Suprapubic skin (tissue), 4 donors: Measurements from ENCODE around the gene TGOLN2. TPM values are rescaled to one million over a fixed set of nuclear protein-coding genes. Genes with fewer than 3 reads are reported as not detected.
"Not testable (repeated sequence)": the region's sequence is repeated elsewhere in the genome, so short reads cannot be mapped to it uniquely, and the experiment has no call there.

Experiments used
- DNase-seq, 2 donors: peaks; one replicate each; pipeline ENCODE4 v3.0.0-alpha.2; 2019; ENCODE audit warnings: low spot score in 2 of 2
- H3K27ac ChIP-seq: fragments of 200-600 bp; sonication (generic); one replicate; pipeline ENCODE4 v1.5.1; 2019
- H3K27me3 ChIP-seq: fragments of 200-600 bp; sonication (generic); one replicate; pipeline ENCODE4 v1.5.1; 2019
- H3K36me3 ChIP-seq: fragments of 200-600 bp; sonication (generic); one replicate; pipeline ENCODE4 v1.5.1; 2019
- H3K4me1 ChIP-seq: fragments of 200-600 bp; sonication (generic); one replicate; pipeline ENCODE4 v1.5.1; 2019
- H3K4me3 ChIP-seq: fragments of 200-600 bp; sonication (generic); one replicate; pipeline ENCODE4 v1.5.1; 2019; ENCODE audit warnings: mild to moderate bottlenecking
- H3K9me3 ChIP-seq: fragments of 200-600 bp; sonication (generic); one replicate; pipeline ENCODE4 v1.5.1; 2019
- EP300 ChIP-seq: sonication (generic); formaldehyde crosslinking; IDR thresholded peaks from one replicate; pipeline ENCODE4 v1.6.1; 2017; ENCODE audit warnings: antibody characterized with exemption
- POLR2A ChIP-seq, 2 donors: fragments of 450-650 bp; IDR thresholded peaks; one replicate each; pipeline ENCODE4 v1.6.1; 2017; ENCODE audit warnings: antibody characterized with exemption in 2 of 2, mild to moderate bottlenecking in 2 of 2, moderate library complexity in 2 of 2
- POLR2AphosphoS5 ChIP-seq, 3 donors: sonication (generic); formaldehyde crosslinking; IDR thresholded peaks; one replicate each; pipeline ENCODE4 v1.6.1; 2017; ENCODE audit warnings: antibody characterized with exemption in 3 of 3
- WGBS: methylation state at CpG from one replicate; pipeline ENCODE4 v1.1.5; 2018; 5-methylcytosine and 5-hydroxymethylcytosine counted together
- total RNA-seq, 4 donors: library from RNA; depleted of rRNA; stranded (reverse); fragments of >200 nt; gene quantifications; one replicate each; pipeline ENCODE4 v1.1.0, GENCODE V29; 2016
- TF ChIP-seq, protein P1 (sequence below), 2 donors: fragments of 200-600 bp in 1 of 2; fragments of 450-650 bp in 1 of 2; sonication (generic) in 1 of 2; IDR thresholded peaks; one replicate each; pipeline ENCODE4 v1.5.1; 2016 to 2019; ENCODE audit warnings: antibody characterized with exemption in 2 of 2, mild to moderate bottlenecking in 1 of 2, moderate library complexity in 1 of 2

Gene TGOLN2
- total RNA-seq, 4 donors from 2014 or later = 62.5 to 118 (median 72.0) TPM

DNA sequence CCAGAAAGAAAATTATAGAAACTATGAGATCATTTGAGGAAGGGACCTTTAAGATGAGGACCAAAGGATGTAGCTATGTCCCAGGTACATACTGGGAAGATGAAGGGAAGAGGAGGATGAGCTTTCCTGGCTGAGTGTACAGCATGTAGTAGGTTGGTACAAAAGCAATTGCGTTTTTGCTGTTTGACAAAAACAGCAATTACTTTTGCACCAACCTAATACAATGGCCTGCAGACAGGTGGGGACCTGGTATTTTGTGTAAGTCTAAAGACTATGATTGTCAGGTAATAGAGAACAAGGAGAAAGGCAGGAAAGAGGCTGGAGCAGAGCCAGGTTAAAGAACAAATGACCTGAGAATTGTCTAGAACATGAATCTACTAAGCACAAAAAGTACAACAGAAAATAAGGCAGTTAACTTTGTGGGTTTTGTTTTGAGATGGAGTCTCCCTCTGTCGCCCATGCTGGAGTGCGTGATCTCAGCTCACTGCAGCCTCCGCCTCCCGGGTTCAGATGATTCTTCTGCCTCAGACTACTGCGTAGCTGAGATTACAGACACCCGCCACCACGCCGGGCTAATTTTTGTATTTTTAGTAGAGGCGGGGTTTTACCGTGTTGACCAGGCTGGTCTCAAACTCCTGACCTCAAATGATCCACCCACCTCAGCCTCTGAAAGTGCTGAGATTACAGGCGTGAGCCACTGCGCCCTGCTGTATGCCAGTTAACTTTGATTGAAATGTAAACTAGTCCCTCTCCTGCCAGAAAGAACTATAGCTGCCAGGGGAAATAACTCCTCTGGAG is 3.2 kb upstream of the TGOLN2 start:
- no peak for DNase-seq
- Histone ChIP-seq H3K4me1 (peaks cover 19% of the 10 kb centered on the region), H3K9me3 (no peaks in the 10 kb centered on the region), H3K27me3 (no peaks in the 10 kb centered on the region), H3K27ac (no peak overlapping the region), H3K36me3 (no peaks in the 10 kb centered on the region), H3K4me3 (no peak overlapping the region)
- TF ChIP-seq, protein P1, sequence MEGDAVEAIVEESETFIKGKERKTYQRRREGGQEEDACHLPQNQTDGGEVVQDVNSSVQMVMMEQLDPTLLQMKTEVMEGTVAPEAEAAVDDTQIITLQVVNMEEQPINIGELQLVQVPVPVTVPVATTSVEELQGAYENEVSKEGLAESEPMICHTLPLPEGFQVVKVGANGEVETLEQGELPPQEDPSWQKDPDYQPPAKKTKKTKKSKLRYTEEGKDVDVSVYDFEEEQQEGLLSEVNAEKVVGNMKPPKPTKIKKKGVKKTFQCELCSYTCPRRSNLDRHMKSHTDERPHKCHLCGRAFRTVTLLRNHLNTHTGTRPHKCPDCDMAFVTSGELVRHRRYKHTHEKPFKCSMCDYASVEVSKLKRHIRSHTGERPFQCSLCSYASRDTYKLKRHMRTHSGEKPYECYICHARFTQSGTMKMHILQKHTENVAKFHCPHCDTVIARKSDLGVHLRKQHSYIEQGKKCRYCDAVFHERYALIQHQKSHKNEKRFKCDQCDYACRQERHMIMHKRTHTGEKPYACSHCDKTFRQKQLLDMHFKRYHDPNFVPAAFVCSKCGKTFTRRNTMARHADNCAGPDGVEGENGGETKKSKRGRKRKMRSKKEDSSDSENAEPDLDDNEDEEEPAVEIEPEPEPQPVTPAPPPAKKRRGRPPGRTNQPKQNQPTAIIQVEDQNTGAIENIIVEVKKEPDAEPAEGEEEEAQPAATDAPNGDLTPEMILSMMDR (IDR thresholded peaks at IDR 0.05) = no peak
- TF ChIP-seq EP300 = no peak
- TF ChIP-seq POLR2AphosphoS5 (IDR thresholded peaks at IDR 0.05) = no peak
- no peak for TF ChIP-seq POLR2A (IDR thresholded peaks at IDR 0.05)
- WGBS = 86% methylated on average over 13 of the region's 13 CpGs

DNA sequence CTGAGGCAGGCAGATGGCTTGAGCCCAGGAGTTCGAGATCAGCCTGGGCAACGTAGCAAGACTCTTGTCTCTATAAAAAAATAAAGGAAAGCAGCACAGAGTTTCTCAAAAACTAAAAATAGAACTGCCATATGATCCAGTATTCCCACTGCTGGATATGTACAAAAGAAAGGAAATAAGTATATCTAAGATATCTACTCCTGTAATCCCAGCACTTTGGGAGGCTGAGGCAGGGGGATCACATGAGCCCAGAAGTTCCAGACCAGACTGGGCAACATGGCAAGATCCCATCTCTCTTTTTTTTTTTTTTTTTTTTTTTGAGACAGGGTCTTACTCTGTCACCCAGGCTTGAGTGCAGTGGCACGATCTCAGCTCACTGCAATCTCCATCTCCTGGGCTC is 1.9 kb upstream of the TGOLN2 start:
- not testable (repeated sequence) for H3K36me3 ChIP-seq, H3K4me3 ChIP-seq, H3K27ac ChIP-seq, H3K9me3 ChIP-seq, DNase-seq, H3K27me3 ChIP-seq
- peaks cover 32% of the 10 kb centered on the region for H3K4me1 ChIP-seq
- WGBS = 81% methylated on average over 3 of the region's 3 CpGs

DNA sequence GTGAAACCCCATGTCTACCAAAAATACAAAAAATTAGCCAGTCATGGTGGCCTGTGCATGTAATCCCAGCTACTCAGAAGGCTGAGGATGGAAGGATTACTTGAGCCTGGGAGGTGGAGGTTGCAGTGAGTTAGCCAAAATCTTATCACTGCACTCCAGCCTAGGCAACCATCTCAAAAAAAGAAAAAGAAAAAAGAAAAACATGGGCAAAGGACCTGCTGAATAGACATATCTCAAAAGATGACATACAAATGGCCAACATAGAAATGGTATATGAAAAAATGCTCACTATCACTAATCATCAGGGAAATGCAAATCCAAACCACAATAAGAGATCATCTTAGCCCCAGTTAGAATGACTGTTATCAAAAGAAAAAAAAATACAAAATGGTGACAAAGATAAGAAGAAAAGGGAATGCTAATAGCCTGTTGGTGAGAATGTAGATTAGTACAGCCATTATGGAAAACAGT is 1.4 kb upstream of the TGOLN2 start:
- Histone ChIP-seq H3K4me1 (peaks cover 36% of the 10 kb centered on the region), H3K27me3 (no peaks in the 10 kb centered on the region), H3K9me3 (no peaks in the 10 kb centered on the region), H3K4me3 (no peak overlapping the region), H3K27ac (no peak overlapping the region), H3K36me3 (peaks cover 4% of the 10 kb centered on the region)
- no peak for TF ChIP-seq EP300
- TF ChIP-seq, protein P1 (IDR thresholded peaks at IDR 0.05) = no peak
- TF ChIP-seq POLR2AphosphoS5 (IDR thresholded peaks at IDR 0.05) = no peak
- no peak for TF ChIP-seq POLR2A (IDR thresholded peaks at IDR 0.05)
- DNase-seq = no peak

DNA sequence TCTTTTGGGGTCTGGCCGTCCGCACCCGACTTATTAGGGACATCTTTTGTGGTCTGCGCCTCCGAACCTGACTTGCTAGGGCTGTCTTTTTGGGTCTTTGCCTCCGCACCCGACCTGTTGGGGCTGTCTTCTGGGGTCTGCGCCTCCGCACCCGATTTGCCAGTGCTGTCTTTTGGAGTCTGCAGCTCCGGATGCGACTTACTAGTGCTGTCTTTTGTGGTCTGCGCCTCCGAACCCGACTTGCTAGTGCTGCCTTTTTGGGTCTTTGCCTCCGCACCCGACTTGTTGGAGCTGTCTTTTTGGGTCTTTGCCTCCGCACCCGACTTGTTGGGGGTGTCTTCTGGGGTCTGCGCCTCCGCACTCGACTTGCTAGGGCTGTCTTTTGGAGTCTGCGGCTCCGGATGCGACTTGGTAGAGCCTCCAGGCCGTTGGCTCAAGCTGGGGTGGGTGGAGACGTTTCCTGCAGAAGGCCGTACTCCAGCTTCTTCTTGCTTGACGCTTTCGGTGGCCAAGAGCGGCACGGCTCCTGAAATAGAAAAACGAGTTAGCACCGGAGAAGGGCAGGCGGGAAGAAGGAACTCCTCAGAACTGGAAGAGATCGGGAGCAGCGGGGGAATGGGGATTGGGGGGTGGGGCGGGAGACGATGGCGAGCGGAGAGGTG is 498 bp downstream of the TGOLN2 start:
- H3K9me3 ChIP-seq = no peaks in the 10 kb centered on the region
- no peak for TF ChIP-seq EP300
- TF ChIP-seq, protein P1 (IDR thresholded peaks at IDR 0.05) = no peak
- no peak for TF ChIP-seq POLR2AphosphoS5 (IDR thresholded peaks at IDR 0.05)
- H3K27me3 ChIP-seq = no peaks in the 10 kb centered on the region
- peak; percentile 76 to 86 for DNase-seq
- WGBS = 3% methylated on average over 33 of the region's 41 CpGs
- peaks cover 24% of the 10 kb centered on the region for H3K36me3 ChIP-seq
- peak overlapping the region; percentile 99 for H3K27ac ChIP-seq
- peak overlapping the region; percentile 76 for H3K4me3 ChIP-seq
- H3K4me1 ChIP-seq = peaks cover 53% of the 10 kb centered on the region

DNA sequence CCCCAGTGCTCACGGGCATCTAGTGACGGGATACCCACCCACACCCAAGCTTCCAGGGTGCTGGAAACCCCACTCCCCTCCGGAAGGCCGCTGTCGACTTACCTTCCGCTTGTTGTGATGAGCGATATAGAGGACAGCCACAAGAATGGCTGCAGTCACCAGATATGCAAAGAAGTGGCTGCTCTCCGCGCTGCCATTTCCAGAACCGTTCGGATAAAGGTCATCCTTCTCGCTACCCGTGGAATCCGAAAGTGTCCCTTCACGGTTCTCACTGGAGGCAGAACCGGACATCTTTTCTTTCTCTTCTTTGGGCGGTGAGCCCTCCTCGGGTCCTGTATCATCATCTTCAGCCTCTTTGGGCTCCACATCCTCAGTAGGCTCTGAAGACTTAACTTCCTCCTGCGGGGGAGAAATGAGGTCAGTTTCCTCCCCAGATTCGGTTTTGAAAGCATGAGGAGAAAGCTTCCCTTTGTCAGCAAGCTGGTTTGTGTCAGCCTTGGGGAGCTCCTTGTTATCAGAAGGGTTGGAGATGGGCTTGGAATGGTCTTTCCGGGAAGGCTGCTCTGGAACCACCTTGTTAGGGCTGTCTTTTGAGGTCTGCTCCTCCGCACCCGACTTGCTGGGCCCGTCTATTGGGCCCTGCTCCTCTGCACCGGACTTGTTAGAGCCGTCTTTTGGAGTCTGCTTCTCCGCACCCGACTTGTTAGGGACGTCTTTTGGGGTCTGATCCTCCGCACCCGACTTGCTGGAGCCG is 1.2 kb downstream of the TGOLN2 start:
- Histone ChIP-seq H3K27ac (peak overlapping the region; percentile 99), H3K4me1 (peaks cover 59% of the 10 kb centered on the region), H3K9me3 (no peaks in the 10 kb centered on the region), H3K27me3 (no peaks in the 10 kb centered on the region), H3K36me3 (peaks cover 31% of the 10 kb centered on the region), H3K4me3 (peak overlapping the region; percentile 76)
- no peak for DNase-seq
- 20% methylated on average over 27 of the region's 32 CpGs for WGBS
- TF ChIP-seq POLR2AphosphoS5 (IDR thresholded peaks at IDR 0.05) (no peak), EP300 (no peak), POLR2A (IDR thresholded peaks at IDR 0.05) (no peak)
- TF ChIP-seq, protein P1 (IDR thresholded peaks at IDR 0.05) = no peak
